NCI-H1694 treated with DMSO at 0.1 percent for 48 hours (cell line): ENCODE data around the gene TP53.

Experiments
- DNase-seq: peaks from one replicate; lab custom pipeline; 2025; lab: John Stamatoyannopoulos, UW

The TP53 gene

DNA sequence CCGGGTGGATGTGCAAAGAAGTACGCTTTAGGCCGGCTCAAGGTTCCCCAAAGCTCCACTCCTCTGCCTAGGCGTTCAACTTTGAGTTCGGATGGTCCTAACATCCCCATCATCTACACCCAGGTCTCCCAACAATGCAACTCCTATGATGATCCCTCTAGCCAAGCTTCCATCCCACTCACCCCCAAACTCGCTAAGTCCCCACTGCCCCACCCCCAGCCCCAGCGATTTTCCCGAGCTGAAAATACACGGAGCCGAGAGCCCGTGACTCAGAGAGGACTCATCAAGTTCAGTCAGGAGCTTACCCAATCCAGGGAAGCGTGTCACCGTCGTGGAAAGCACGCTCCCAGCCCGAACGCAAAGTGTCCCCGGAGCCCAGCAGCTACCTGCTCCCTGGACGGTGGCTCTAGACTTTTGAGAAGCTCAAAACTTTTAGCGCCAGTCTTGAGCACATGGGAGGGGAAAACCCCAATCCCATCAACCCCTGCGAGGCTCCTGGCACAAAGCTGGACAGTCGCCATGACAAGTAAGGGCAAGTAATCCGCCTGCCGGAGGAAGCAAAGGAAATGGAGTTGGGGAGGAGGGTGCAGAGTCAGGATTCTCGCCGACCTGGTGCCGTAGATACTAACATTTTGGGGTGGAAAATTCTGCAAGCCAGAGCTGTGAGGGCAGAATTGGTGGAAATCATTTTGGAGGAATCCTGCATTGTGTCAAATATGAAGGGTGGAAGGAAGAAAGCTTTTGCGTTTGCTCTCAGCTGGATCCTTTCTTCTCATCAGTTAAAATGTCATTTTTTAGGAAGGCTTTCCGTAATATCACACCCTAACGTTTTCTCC is at the start of gene TP53:
TP53 (minus strand) TSS at position 419 of the 836 bp plus-strand sequence. CDS start 10,896 bp downstream, outside the sequence.
- peak; percentile 91 for DNase-seq

DNA sequence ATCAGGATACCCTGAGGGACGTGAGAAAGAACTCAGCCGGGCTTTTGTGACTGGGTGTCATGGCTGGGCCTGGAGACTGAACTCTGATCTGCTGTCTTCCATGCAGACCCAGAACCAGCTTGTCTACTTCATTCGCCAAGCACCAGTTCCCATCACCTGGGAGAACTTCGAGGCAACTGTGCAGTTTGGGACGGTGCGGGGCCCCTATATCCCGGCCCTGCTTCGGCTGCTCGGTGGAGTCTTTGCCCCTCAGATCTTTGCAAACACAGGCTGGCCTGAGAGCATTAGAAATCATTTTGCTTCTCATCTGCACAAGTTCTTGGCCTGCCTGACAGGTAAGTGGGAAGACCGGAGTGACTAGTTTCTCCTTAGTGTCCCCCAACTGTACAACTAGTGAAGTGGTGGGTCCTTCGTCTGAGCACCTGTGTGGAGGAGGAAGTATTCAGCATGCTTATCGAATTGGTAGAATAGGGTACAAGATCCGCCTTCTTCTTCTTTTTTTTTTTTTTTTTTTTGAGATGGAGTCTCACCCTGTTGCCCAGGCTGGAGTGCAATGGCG is 45.8 kb upstream of the TP53 start:
- no peak for DNase-seq

DNA sequence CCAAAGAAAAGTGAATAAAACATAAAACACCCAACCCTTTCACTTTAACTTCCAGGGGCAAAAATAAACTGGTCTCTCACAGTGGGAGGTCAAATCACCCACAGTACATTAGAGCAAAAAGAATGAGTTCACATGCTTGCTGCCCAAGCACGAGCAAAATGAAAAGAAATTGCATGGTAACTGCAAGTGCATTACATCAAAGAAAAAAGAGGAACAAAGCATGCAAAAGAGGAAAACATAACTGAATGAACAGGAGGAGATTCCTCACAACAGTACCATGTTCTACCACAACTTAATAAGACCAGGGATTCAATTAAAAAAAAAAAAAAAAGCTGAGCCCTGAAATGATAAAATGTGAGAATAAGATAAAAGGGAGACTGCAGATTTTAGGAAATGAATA is 42.5 kb upstream of the TP53 start:
- DNase-seq, result no peak

DNA sequence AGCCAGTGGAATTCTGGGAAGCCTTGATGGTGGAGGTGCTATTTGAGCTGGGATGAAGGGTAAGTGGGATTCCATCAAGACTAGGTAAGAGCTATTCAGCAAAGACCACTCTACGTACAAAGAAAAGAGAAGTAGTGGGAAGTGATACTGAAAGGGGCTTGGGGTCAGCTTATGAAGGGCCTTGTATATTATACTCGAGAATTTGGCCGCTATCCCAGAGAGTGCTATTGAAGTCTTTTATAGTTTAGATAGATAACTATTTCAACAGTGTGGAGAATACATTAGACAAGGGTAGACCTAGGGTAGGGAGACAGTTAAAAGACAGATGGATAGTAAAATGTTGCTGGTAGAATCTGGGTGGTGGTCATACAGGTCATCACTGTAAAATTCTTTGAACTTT is 40.6 kb upstream of the TP53 start:
- DNase-seq, result no peak

DNA sequence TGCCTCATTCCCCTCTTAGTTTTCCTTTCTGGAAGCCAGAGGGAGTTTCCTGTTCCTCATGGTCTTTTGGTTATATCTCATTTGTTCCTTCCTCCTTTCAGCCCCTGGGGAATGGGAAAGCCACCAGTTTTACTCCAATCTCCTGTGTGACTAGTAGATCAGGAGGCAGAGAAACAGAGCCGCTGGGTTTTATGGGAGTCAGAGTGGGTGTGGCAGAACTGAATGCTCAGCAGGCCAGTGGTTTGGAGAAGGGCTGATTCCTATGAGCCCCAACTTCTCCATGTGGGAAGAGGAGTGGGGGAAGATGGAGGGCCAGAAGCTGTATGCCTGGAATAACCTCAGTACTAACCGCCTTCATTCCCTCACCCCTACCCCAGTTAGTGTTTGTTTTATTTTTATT is 34.3 kb upstream of the TP53 start:
- DNase-seq, result no peak

DNA sequence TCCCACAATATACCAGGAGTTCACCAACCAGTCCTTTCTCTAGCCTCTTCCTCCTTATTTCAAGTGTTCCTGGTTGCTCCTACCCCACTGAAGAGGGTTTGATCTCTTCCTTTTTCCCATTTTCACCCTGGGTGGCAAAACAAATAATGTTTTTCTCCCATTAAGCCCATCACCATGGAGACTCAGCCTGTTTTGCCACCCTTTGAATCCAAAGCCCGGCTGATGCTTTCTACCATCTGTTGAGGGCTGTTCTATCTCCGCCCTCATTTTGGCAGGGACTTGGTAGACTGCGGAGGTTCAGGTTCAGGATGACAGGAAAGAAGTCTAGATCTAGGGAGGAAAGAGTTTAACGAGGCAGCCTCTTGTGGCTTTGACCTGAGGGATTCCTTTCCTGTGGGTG is 32.8 kb upstream of the TP53 start:
- peak; percentile 97 for DNase-seq

DNA sequence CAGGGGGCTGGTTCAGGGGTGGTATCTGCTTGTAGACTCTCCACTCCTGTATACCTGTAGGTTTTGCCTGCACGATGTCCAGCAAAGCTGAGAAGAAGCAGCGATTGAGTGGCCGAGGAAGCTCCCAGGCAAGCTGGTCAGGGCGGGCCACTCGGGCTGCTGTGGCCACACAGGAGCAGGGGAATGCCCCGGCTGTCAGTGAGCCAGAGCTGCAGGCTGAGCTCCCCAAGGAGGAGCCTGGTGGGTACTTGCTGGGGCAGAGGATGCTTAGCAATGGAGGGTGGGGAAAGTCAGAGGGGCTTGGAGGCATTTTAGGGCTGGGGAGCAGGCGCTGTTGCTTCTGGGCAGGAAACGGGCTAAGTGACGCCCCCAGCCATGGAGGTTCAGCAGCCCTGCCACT is 32.4 kb upstream of the TP53 start:
- DNase-seq, result no peak

DNA sequence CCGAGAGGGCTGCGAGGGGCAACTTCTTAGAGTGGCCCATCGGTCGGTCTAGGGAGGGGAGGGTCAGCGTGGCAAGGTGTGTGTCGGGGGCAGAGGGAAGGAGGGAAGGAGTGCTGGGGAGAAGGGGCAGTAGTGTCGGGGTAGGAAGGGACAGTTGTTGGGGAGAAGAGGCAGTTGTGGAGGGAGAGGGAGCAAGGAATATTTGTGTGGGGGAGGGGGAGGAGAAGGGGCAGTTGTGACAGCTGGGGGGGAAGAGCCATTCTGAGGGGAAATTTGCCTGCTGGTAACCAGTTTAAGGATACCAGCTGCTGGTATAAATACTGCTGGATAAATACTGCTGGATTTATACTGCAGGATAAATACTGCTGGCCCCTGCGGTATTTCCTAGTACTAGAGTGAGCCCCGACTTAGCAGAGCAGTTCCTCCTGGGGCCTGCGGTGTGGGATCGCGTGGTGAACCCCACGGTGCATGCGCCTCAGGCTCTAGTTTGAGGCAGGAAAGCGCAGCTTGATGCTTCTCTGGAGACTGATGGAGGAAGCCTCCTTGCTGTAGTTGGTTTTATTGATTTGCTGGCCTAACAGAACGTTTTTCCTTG is 30.6 kb upstream of the TP53 start:
- peak; percentile 62 for DNase-seq

DNA sequence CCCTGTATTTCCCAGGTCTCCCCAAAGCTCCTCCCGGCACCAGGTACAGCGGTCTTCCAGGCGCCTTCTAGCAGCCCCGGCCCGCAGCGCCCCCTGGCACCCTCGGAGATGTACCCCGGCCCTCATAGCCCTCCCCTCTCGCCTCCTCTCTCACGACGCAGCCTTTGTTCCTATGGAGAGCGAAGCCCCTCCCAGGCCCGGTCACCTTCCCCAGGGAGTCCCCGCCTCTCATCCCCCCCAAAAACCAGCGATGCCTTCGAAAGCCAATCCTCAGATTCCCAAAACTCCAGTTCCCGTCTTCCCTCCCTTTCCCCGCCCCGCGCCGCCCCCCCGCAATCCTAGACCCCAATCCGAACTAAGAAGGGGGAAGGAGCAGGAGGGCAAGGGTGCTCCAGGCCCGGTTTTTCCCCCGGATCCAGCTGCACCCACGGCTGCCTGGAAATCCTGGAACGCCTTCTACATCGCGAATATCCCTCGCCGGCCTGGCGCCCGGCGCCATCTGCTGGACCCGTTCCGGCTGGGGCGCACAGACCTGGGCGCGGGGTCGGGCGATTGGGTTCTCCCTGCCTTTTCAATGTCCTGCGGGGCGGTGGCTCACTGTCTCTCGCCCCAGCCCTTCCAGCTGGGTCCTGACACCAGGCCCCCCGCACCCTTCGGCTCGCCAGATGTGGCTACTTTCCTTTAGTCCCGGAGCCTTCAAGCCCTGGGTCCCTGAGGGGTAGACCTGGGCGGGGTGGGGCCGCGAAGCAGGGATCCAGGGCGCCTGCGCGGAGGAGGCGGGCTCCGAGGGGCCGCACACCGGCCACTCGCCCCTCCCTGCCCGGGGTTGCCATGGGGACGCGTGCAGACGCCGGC is 29.8 kb upstream of the TP53 start, which contains the start of gene DNAH2:
DNAH2 (plus strand) TSS at position 844 of the 855 bp plus-strand sequence. CDS start 1,991 bp downstream, outside the sequence.
- peak; percentile 97 for DNase-seq

DNA sequence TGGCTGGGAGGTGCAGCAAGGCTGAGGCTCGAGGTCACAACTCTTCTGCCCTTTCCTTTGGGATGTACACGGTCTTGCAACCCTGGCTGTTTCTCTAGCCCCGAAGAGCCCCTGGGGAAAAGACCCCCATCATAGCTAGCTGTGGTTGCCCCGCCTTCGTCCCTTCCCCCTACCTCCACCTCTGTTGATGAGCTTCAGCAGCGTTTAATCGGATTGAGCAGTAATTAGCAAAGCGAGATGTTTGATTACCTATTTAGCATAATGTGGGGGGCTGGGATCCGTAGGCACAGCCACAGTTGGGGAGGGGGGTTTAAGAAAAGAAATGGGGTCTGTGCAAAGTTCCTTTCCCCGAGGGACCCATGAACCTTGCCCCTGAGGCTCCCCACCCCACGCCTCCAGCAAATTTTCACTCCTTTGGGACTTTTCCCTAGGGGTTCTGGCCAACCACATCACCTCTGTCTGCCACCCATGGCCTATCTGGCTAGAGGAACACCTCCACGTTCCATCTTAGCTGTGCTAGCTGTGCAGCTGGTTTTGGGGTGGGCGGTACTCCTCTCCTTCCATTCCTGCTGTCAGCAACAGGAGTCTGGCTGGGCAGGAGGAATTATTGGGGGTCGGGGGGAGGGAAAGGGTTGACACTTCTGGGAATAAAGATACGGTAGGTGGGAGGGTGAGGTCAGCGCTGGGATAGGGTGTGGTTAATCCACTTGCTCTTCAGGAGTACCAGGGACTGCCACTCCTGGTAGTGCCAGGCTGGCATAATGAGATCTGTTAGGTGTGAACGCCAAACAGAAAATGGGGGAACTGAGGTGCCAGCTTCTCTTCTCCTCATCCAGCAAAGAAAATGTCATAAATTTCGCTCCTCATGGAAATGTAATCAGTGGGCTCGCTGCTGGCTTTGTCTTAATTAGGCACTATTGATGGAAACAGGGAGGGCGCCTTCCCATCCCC is 28.9 kb upstream of the TP53 start:
- no peak for DNase-seq

DNA sequence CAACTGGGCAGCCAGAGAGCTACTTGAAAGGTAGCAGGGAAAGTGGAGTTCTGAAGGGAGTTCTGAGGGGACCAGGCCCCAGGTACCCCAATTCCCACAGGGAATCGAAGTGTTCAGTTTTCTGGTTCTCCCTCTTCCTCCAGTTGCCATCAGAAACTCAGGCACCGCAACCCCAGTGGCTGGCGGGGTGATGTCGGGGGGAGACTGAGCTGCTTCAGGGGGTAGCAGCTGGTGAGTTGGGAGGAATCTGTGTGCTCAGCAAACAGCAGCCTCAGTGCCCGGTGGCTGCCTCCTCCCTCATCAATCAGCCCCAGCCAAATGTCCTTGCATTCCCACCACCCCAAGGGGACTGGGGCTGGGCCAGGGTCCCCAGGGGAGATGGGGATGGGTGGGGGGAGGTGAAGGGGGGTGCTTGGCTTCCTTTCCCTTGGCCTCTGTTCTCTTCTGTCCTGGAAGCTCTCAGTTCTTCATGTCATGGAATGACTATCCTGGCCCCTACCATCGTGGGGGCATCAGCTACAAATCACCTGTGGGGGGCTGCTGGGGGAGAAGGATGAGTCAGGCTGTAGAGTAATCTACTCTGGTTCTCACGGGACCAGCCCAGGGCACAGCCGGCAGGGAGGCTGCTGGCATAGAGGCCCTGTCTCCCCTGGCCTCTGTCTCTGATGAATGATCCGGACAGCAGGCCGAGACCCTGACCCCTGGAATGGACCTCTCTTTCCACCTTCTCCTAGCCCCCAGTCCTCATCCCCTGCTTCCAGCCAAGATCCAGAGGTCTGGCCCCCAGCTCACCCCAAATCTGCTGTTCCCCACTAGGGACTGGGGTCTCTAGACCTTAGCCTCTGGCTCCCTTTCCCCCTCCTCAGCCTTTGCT is 27.7 kb upstream of the TP53 start:
- DNase-seq, result no peak

DNA sequence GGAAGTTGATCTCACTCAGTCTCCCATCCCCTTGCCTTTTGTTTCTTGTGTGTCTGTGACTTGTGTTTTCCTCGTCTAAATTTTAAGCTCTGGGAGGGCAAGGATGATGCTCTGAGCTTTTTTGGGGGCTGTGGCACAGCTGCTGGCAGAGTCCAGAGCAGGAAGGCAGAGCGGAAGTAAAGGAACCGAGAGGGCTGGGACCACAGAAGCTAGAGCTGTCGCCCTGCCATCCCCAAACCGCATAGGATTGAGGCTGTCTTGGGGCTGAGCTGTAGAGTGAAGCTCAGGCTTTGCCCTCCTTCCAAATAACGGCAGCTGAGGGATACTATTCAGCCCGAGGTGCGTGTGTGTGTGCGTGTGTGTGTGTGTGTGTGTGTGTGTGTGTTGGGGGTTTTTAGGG is 26.5 kb upstream of the TP53 start:
- DNase-seq, result no peak

DNA sequence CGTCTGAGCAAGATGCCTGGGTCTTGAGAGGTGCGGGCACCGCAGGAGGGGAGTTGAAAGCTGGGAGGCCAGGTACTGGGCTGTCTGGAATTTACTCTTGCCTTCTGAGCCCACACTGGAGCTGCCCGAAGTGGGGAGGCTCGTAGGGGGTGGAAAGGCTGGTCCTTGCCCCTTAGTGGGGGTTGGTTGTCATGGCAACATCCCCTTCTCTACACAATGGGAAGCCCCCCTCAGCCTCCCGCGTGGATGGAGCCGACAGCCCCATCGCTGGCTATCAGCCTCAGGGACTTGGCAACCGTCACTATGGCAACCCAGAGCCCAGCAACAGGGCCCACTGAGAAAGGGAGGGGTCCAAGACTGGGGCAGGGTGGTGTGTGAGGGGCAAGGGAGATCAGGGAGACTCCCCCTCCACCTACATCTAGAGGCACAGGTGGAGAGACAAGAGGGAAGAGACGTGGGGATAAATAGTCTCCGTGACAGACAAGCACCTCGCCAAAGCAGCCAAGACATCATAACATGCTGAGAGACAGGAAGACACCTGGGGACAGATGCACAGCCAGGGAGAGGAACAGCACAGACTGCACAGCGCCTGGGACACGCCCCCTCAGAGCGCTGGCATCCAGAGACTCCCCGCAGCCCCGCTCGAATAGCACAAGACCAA is 25.0 kb upstream of the TP53 start:
- no peak for DNase-seq

DNA sequence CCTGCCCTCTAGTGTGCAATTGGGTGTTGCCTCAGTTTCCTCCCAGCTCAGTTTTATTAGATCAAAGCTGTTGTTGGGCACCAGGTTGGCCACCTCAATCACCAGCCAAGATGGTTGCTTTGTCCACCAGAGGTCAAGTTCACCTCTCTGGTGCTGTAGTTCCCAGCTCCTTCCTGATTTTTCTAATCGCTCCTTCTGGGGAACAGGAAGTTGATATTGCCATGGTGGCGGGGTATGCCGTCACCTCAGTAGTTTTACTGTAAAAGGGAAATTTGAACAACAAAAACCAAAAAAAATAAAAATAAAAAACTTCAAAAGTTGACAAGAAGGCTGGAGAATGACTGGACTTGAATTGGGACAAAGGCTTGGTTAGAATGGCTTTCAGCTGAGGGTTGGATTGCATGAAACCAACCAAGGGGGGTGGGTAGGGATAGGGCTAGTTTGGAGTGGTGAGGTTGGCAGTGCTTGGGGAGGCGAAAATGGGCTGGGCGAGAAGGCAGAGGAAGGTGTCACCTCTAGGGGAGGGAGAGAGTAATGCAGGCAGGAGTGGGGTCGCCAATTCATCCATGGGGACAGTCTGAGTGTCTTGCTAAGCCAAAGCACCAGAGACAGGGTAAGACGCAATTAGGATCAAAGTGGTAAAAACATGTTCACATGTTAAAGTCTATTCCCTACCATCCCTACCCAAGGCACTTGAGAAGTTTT is 23.9 kb upstream of the TP53 start:
- peak; percentile 5 for DNase-seq

DNA sequence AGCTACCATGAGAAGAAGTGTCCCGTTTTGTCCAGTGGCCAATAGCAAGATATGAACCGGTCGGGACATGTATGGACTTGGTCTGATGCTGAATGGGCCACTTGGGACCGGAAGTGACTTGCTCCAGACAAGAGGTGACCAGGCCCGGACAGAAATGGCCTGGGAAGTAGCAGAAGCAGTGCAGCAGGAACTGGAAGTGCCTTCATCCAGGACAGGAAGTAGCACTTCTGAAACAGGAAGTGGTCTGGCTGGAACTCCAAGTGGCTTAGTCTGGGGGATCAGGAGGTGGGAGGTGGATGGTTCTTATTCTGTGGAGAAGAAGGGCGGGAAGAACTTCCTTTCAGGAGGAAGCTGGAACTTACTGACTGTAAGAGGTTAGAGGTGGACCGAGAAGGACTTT is 23.0 kb upstream of the TP53 start:
- DNase-seq, result no peak

DNA sequence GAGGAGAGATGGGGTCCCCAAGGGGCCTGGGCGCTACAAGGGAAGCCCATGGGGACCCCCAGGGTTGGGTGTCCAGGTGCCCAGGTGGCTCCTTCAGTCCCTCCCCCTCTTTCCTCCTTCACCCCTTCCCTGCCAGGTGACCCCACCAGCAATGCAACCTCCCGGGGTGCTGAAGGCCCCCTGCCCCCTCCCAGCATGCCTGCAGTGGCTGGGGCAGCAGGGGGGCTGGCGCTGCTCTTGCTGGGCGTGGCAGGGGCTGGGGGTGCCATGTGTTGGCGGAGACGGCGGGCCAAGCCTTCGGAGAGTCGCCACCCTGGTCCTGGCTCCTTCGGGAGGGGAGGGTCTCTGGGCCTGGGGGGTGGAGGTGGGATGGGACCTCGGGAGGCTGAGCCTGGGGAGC is 21.7 kb upstream of the TP53 start:
- DNase-seq, result no peak

DNA sequence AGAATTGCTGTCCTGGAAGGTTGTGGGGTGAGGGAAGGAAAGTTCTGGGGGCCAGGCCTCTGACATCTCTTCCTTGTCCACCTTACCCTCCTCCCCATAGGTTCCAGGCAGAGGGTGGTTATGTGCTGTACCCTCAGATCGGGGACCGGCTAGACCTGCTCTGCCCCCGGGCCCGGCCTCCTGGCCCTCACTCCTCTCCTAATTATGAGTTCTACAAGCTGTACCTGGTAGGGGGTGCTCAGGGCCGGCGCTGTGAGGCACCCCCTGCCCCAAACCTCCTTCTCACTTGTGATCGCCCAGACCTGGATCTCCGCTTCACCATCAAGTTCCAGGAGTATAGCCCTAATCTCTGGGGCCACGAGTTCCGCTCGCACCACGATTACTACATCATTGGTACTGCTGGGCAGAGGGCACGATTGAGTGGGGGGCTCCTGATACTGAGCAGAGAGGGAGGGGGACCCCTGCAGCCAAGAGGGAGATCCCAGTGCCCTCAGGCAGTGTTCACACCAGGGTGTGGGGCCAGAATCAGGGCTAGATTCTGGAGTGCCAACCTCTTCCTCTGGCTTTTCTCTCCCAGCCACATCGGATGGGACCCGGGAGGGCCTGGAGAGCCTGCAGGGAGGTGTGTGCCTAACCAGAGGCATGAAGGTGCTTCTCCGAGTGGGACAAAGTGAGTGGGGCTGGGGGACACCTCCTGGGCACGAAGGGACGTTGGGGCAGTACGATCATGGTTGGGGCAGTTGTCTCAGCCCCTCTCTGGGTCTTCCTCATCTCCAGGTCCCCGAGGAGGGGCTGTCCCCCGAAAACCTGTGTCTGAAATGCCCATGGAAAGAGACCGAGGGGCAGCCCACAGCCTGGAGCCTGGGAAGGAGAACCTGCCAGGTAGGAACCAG is 20.8 kb upstream of the TP53 start:
- DNase-seq, result no peak

DNA sequence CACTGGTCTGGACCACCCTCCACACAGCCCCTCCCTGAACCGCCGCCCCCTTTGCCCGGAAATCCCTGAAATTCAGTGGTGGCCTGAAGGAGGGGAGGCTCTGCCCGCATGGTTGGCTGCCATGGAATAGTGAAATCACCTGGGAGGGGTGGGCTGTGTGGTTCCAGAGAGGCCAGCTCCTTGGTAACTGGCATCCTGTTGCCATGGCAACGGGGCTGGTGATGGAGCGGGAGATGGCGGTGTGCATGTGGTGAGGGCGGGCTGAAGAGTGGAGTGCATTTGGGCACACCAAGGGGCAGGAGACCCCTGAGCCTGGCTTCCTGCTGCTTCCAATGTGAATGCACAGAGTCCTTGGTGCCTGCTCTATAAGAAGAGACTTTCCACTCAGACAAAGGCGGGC is 20.2 kb upstream of the TP53 start:
- DNase-seq, result no peak
